ENCODE data around the gene SPECC1L.

The SPECC1L gene

DNA sequence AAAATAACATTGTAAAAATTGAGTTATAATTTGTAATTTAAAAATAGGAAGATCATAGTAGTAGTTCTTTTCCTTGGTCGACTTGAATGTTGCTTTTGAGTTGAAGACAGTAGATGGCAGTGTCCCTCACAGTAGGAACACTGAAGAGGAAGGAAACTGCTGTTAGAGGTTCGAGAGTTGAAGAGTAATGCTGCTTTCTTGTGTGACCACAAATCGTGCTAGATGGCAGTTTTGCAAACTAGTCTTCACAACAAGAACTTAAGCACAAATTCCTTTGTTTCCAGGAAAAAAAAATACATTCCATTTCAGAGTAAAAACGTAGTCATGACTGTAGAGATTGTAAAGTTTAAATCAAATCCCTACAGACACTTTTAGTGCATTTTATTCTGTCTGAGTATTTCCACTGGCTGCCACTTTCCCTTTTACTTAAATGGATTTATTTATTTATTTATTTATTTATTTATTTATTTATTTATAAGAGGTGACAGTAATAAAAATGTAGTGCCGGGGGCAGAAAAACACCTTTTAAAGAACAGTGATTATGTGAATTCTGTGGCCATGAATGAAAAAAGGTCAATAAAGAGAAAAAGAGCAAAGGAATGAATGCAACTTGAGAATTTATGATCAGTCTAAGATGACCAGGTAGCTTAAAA is 54.6 kb downstream of the SPECC1L start:
- no peaks in the 10 kb centered on the region for H3K9me3 ChIP-seq (ENCODE audit: control insufficient read depth, low read length)

DNA sequence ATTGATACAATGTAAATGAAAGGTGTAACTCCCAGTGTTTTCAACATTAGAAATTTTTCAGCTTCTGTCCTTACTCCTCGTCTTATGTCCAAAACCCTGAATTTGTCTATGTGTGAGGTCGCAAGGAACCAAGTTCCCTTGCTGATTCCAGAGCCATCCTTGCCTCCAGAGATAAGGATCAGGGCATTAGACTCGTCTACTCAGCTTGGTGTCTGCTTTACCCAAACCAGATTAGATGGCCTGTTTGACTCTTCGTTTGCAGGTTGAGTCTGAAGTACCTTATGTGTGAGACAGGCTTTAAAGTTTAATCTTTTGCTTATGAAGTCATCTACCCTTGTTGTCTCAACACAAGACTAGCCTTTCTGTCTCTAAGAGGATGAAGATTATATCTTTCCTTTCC is 55.6 kb downstream of the SPECC1L start:
- Histone ChIP-seq H3K4me1 (ENCODE audit: control insufficient read depth, insufficient read depth, low read length) (peaks cover 24% of the 10 kb centered on the region), H3K9ac (ENCODE audit: low read length) (no peak overlapping the region), H3K36me3 (ENCODE audit: control insufficient read depth, insufficient read depth, low read length, severe bottlenecking) (peaks cover 60% of the 10 kb centered on the region), H3K4me3 (ENCODE audit: low read length) (no peak overlapping the region), H3K9me3 (ENCODE audit: control insufficient read depth, low read length) (no peaks in the 10 kb centered on the region), H3K27me3 (replicated peaks; ENCODE audit: control insufficient read depth, insufficient read depth, low read length) (no peaks in the 10 kb centered on the region)
- DNase-seq (ENCODE audit: low read depth), result no peak

More for the DNA sequence above, 54.6 kb downstream of the SPECC1L start:
- Histone ChIP-seq H3K27me3 (replicated peaks; ENCODE audit: control insufficient read depth, insufficient read depth, low read length) (no peaks in the 10 kb centered on the region), H3K4me3 (ENCODE audit: low read length) (no peak overlapping the region), H3K4me1 (ENCODE audit: control insufficient read depth, insufficient read depth, low read length) (peaks cover 22% of the 10 kb centered on the region), H3K36me3 (ENCODE audit: control insufficient read depth, insufficient read depth, low read length, severe bottlenecking) (peaks cover 59% of the 10 kb centered on the region), H3K9ac (ENCODE audit: low read length) (peak overlapping the region; percentile 41)
- peak; percentile 91 for DNase-seq (ENCODE audit: low read depth)

DNA sequence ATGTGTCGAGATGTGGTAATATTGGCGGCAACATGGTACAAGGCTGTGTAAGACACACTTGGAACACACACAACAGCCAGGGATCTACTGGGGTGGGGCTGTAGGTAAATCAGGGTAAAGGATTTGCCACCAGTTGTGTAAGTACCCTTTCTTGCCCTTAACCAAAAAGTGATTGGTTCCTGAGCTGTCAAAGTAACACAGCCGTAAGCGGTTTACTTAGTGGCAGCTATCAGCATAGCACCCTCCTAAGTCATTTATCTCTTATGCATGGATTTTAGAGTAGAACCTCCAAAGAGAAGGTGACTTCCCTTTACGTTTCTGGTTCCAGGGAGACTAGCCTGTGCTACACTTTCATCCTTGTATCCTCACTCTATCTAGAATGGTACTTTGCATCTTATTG is 57.2 kb downstream of the SPECC1L start:
- H3K4me1 ChIP-seq (ENCODE audit: control insufficient read depth, insufficient read depth, low read length), result peaks cover 29% of the 10 kb centered on the region
- H3K4me3 ChIP-seq (ENCODE audit: low read length), result no peak overlapping the region
- no peaks in the 10 kb centered on the region for H3K27me3 ChIP-seq (replicated peaks; ENCODE audit: control insufficient read depth, insufficient read depth, low read length)
- H3K9me3 ChIP-seq (ENCODE audit: control insufficient read depth, low read length), result no peaks in the 10 kb centered on the region
- H3K9ac ChIP-seq (ENCODE audit: low read length), result no peak overlapping the region
- peaks cover 53% of the 10 kb centered on the region for H3K36me3 ChIP-seq (ENCODE audit: control insufficient read depth, insufficient read depth, low read length, severe bottlenecking)
- no peak for DNase-seq (ENCODE audit: low read depth)

DNA sequence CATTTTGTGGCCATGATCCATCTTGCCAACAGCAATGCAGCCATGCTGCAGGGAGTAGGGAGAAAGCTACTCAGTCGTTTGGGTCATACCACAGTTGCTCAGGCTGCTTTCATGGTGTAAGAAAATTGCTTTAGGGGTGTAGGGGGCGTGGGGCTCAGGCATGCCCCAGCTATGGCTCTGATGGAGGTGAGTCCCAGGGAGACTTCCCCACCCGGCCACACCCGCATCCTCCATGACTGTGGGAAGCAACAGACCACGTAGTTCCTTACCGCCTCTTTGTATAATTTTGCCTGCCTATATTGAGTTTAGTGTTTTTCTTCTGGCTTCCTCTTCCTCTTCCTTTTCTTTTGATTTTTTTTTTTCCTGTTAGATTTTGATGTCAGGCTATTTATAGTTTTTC is 58.8 kb downstream of the SPECC1L start:
- H3K4me3 ChIP-seq (ENCODE audit: low read length), result no peak overlapping the region
- DNase-seq (ENCODE audit: low read depth), result no peak

DNA sequence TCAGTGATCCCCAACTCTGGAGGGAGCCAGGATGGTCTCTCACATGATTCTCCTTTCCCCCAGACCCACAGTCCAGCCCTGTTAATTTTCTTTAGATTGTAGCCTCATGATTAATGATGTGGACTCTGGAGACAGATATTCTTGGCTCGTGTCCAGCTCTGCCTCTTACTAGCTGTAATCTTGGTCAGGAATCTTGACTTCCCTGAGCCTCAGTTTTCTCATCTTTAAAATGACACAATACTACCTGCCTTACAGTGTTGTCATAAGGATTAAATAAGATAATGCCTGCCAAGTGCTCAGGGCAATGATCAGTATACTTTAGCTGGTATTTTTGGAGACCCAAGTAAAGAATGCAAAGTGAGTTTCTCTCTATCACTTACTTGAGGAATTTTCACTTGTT is 60.0 kb downstream of the SPECC1L start:
- Histone ChIP-seq H3K4me1 (ENCODE audit: control insufficient read depth, insufficient read depth, low read length) (peaks cover 32% of the 10 kb centered on the region), H3K9ac (ENCODE audit: low read length) (no peak overlapping the region), H3K4me3 (ENCODE audit: low read length) (no peak overlapping the region), H3K36me3 (ENCODE audit: control insufficient read depth, insufficient read depth, low read length, severe bottlenecking) (peaks cover 56% of the 10 kb centered on the region), H3K27me3 (replicated peaks; ENCODE audit: control insufficient read depth, insufficient read depth, low read length) (no peaks in the 10 kb centered on the region), H3K9me3 (ENCODE audit: control insufficient read depth, low read length) (no peaks in the 10 kb centered on the region)
- peak; percentile 12 for DNase-seq (ENCODE audit: low read depth)

More for the DNA sequence above, 58.8 kb downstream of the SPECC1L start:
- Histone ChIP-seq H3K27me3 (replicated peaks; ENCODE audit: control insufficient read depth, insufficient read depth, low read length) (no peaks in the 10 kb centered on the region), H3K9me3 (ENCODE audit: control insufficient read depth, low read length) (no peaks in the 10 kb centered on the region), H3K9ac (ENCODE audit: low read length) (no peak overlapping the region), H3K36me3 (ENCODE audit: control insufficient read depth, insufficient read depth, low read length, severe bottlenecking) (peaks cover 48% of the 10 kb centered on the region), H3K4me1 (ENCODE audit: control insufficient read depth, insufficient read depth, low read length) (peaks cover 24% of the 10 kb centered on the region)

DNA sequence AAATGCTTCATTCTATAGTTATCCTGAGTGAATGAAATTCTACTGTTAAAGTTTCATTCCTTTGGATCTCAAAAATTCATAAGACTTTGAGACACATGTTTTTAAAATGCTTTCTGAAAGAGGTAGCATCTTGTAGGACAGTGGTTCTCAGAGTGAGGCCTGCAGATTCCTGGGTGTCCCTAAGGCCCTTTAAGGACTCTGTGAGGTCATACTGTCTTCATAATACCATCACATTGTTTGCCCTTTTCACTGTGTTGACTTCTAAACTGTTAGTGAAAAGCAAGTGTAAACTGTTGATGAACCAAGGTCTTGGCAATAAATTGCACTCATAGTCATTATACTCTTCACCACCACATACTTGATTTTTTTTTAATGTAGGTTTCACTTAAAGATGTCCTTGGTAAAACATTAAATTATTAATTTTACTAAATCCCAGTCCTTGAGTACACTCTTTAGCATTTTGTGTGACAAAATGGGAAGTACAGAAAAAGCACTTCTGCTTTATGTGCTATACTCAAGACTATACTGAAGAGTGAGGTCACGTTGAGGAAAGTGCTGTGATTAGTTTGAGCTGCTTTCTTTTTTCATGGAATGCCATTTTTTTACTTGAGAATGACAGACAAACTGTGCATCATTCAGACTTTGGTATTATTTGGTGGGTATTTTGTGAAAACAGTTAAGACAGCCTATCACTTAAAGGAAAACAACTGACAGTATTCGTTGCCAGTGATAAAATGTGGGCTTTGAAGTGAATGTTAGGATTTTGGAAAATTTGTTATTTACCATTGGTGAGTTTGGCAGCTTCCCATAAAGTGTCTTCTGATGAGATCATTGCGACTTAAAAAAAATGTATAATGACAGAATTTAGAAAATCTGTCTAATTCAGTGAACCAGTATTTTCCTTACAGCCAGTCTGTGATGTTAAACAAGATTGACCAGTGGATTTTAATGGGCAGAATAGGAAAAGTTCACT is 61.1 kb downstream of the SPECC1L start:
- Histone ChIP-seq H3K4me3 (ENCODE audit: low read length) (no peak overlapping the region), H3K9ac (ENCODE audit: low read length) (no peak overlapping the region), H3K4me1 (ENCODE audit: control insufficient read depth, insufficient read depth, low read length) (peaks cover 33% of the 10 kb centered on the region), H3K9me3 (ENCODE audit: control insufficient read depth, low read length) (no peaks in the 10 kb centered on the region), H3K27me3 (replicated peaks; ENCODE audit: control insufficient read depth, insufficient read depth, low read length) (no peaks in the 10 kb centered on the region), H3K36me3 (ENCODE audit: control insufficient read depth, insufficient read depth, low read length, severe bottlenecking) (peaks cover 60% of the 10 kb centered on the region)
- no peak for DNase-seq (ENCODE audit: low read depth)

DNA sequence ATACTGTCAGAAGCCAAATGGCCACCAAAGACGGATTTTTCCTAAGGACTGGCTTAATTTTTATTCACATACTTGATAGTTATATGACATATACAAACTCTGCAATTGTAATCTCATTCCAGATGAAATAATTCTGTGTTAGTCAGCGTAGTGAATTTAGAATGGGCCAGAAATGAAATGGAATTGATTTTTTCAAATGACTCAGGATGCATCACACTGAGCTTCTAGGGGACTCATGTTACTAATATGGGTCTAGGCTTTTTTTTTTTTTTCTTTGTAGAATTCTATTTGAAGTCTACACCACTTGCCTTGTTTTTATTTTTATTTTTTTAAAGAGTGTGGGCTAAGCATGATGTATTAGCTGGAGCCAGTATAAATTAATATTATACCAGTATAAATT is 62.7 kb downstream of the SPECC1L start:
- DNase-seq (ENCODE audit: low read depth), result peak; percentile 66
- H3K4me3 ChIP-seq (ENCODE audit: low read length), result no peak overlapping the region
- peaks cover 68% of the 10 kb centered on the region for H3K36me3 ChIP-seq (ENCODE audit: control insufficient read depth, insufficient read depth, low read length, severe bottlenecking)
- H3K9me3 ChIP-seq (ENCODE audit: control insufficient read depth, low read length), result no peaks in the 10 kb centered on the region
- H3K27me3 ChIP-seq (replicated peaks; ENCODE audit: control insufficient read depth, insufficient read depth, low read length), result no peaks in the 10 kb centered on the region
- H3K9ac ChIP-seq (ENCODE audit: low read length), result no peak overlapping the region
- H3K4me1 ChIP-seq (ENCODE audit: control insufficient read depth, insufficient read depth, low read length), result peaks cover 37% of the 10 kb centered on the region

DNA sequence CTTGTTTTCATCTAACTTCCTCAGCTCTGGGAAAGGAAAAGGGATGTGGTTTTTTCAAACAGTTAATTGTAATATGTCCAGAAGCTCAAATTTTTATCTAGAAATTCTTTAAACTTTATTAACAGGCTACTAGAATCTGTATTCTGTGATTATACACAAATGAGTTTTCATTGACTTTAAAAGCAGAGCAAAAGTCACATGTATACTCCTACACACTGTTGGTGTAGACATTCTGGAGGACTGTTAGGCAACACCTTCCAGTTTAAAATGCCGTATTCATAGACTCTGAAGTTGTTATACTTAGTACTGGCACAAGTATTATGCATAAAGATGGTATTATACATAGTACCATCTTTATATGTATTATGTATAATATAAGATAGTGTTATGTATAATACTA is 64.9 kb downstream of the SPECC1L start:
- Histone ChIP-seq H3K9ac (ENCODE audit: low read length) (peak overlapping the region; percentile 43), H3K36me3 (ENCODE audit: control insufficient read depth, insufficient read depth, low read length, severe bottlenecking) (peaks cover 57% of the 10 kb centered on the region), H3K4me1 (ENCODE audit: control insufficient read depth, insufficient read depth, low read length) (peaks cover 53% of the 10 kb centered on the region), H3K4me3 (ENCODE audit: low read length) (peak overlapping the region; percentile 41), H3K27me3 (replicated peaks; ENCODE audit: control insufficient read depth, insufficient read depth, low read length) (no peaks in the 10 kb centered on the region), H3K9me3 (ENCODE audit: control insufficient read depth, low read length) (no peaks in the 10 kb centered on the region)
- DNase-seq (ENCODE audit: low read depth), result no peak

DNA sequence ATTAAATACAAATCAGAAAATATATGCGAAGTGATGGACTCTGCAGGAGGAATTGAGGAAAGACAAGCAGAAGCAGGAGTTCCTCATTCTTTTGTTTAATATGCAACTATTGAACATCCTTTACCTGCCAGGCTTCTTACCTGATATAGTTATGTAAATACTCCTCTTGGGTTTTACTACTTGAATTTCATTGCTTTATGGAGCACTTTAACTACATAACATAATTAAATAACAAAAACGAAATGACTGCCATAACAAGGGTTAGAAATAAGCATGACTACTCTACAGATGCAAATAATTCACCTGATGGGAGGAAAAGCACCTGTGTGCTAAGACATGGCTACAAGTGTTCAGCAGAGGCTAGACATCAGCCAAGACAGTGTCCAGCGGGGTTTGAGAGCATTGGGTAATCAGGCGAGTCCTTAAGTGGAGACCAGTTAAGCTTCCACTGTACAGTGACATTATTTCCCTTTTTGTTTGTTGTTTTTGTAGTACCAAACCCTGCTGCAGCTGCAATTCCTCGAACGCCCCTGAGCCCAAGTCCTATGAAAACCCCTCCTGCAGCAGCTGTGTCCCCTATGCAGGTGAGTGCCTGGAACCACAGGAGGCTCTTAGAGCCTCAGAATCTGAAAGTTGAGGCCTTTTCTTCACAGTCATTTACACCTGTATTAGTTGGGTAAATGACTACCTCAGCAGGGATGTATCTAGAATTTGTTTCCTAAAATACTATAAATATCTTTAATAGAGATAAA is 67.4 kb downstream of the SPECC1L start:
- no peaks in the 10 kb centered on the region for H3K27me3 ChIP-seq (replicated peaks; ENCODE audit: control insufficient read depth, insufficient read depth, low read length)
- no peaks in the 10 kb centered on the region for H3K9me3 ChIP-seq (ENCODE audit: control insufficient read depth, low read length)
- no peak overlapping the region for H3K9ac ChIP-seq (ENCODE audit: low read length)
- no peak for DNase-seq (ENCODE audit: low read depth)
- peaks cover 40% of the 10 kb centered on the region for H3K4me1 ChIP-seq (ENCODE audit: control insufficient read depth, insufficient read depth, low read length)
- H3K36me3 ChIP-seq (ENCODE audit: control insufficient read depth, insufficient read depth, low read length, severe bottlenecking), result peaks cover 56% of the 10 kb centered on the region
- no peak overlapping the region for H3K4me3 ChIP-seq (ENCODE audit: low read length)

DNA sequence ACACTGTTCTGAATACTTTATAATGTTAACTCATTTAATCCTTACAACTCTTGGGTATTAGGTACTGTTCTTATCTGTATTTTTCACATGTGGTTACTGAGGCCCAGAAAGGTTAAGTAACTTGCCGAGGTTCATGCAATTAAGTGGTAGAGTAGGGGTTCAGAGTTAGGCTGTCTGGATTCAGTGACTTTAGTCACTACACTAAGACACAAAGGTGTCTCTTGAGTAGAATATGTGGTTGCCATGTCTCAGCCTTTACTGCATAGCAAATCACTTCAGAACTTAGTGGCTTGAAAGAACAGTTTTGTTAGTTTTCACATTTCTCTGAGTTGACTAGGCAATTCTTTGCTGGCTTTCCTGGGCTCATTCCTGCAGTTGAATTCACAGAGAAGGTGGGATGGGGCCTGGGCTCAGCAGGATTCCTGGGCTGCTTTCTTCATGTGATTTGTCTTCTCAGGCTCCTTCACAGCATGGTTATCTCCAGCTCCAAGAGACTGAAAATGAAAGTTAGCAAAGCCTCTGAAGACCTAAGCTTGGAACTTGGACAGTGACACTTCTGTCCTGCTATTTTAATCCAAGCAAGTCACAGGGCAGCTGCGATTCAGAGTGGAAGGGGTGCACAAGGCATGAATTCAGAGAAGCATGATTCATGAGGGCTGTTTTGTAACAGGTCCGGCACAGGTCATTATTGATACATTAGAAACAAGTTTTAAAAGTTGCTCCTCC is 68.3 kb downstream of the SPECC1L start:
- peak; percentile 41 for DNase-seq (ENCODE audit: low read depth)
- peak overlapping the region; percentile 56 for H3K9ac ChIP-seq (ENCODE audit: low read length)
- no peaks in the 10 kb centered on the region for H3K27me3 ChIP-seq (replicated peaks; ENCODE audit: control insufficient read depth, insufficient read depth, low read length)
- H3K4me3 ChIP-seq (ENCODE audit: low read length), result peak overlapping the region; percentile 63
- peaks cover 33% of the 10 kb centered on the region for H3K4me1 ChIP-seq (ENCODE audit: control insufficient read depth, insufficient read depth, low read length)
- no peaks in the 10 kb centered on the region for H3K9me3 ChIP-seq (ENCODE audit: control insufficient read depth, low read length)
- H3K36me3 ChIP-seq (ENCODE audit: control insufficient read depth, insufficient read depth, low read length, severe bottlenecking), result peaks cover 64% of the 10 kb centered on the region
